SK-N-MC (cell line): ENCODE results near the gene CYP27C1.

ENCODE experiments used
- EZH2 ChIP-seq: fragments of 200-600 bp; sonication (generic); IDR thresholded peaks from one replicate; pipeline ENCODE4 v1.6.1; 2017; ENCODE audit warnings: antibody characterized with exemption
- FOXP2 ChIP-seq: optimal IDR thresholded peaks from 2 replicates; pipeline ENCODE3; 2011; ENCODE audit warnings: mild to moderate bottlenecking, moderate library complexity; ENCODE audit not compliant: insufficient read depth; ENCODE audit errors: extremely low read length, control extremely low read depth
- POLR2AphosphoS5 ChIP-seq: IDR thresholded peaks from 2 replicates; pipeline ENCODE4 v1.6.1; 2012; ENCODE audit warnings: mild to moderate bottlenecking, low read depth, low read length, borderline replicate concordance

DNA sequence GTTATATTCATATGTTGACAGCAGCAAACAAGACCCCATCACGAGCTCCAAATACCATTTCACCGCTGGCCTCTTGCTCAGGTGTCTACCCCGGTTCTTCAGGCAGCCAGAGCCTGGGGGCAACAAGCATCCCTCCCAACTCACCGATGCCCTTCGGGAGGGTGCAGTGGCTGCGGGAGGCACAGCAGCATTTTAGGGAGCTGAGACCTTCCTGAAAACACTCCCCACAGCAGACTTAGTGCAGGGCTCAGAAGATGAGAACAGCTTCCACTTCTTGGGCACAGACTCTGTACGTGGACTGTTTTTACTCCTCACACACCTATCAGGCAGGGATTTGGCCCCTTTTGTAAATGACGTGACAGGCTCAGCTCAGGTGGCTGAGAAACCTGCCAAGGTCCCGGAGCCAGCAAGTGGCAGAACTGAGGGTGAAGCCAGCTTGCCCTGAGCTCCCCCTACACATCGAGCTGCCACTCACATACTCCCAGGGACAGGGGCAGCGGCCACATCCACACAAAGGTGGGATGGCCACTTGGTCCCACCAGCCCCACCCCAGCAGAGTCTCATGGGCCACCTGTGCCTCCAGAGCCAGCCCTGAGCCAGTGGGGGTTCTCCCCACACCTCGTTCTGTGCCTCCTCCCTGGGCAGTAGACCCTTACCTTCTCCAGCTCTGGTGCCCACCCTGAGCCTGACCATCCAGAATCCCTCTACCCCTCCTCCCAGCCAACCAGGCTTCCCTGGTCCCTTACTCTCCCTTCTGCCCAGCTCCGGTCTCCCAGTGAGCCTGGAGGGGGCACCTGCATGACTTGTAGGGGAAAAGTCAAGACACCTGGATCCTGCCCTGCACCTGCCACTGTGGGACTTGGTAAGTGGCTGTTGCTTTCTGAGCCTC is 28.5 kb downstream of the CYP27C1 start:
- TF ChIP-seq POLR2AphosphoS5 (no peak), EZH2 (no peak), FOXP2 (no peak)
